GM21367 (cell line): ENCODE results near the gene GPHN.
A peak's percentile ranks its signal among the peaks of the same experiment; 100 is the strongest.

Experiments used
- ATAC-seq: cut with Tn5 transposase; IDR thresholded peaks from one replicate; pipeline ENCODE4 v1.9.1; 2021; ENCODE audit not compliant: unreplicated experiment

The GPHN gene

DNA sequence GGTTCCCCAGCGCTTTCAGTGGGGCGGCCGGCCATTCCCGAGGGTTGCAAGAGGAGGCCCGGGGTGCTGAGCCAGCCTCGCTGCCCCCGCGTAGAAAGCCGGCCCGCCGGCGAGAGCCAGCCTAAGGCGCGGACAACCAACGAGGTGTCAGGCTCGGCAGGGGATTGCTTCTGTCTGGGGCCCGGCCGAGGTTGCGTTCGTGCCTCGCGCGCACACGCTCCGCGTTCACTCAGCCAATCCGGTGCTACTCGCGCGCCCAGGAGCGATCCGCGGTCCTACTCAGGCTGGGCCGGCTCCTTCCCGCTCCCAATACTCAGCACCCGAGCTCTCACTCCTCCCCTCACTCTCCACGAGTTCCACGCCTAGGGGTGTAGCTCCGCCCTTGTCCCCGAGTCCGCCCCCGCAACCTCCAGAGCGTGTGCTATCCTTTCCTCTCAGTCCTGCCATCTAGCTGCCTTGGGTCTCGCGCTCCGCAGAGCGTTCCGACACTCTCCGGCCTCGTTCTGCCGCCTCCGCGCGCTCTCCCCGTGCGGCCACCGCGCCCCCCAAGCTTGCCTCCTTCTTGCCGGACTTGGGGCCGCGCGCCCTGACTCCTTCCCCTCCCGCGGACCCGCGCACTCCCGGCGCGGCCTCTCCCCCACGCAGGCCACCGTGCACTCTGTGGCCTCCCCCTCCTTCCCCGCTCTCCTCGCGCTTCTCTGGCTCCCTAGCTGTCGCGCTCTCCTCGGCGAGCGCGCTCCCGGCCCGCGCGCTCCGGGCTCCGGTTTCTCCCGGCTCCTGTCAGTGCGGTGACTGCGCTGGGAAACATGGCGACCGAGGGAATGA lies at the start of gene GPHN:
Gene GPHN, plus strand, starts transcription at position 426 of the 825 bp plus-strand sequence.
- peak; percentile 75 for ATAC-seq

DNA sequence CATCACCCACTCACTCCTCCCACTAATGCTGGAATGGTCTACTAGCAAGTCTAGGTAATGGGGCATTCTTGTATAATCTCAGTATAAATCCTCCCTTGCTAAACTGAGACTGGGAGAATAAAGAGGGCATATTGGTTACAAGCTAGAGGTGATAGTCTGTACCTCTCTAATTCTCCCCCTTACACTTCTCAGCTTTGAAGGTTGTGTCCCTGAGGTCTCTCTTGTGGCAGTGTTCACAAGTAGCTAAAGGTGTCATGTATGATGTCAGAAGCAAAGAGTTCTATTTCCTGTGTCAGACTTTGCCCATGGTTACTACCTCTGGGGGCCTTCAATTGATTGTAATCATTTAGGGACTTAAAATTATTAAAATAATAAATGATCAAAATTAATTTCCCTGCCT lies 48.3 kb upstream of the GPHN start:
- ATAC-seq: no peak

DNA sequence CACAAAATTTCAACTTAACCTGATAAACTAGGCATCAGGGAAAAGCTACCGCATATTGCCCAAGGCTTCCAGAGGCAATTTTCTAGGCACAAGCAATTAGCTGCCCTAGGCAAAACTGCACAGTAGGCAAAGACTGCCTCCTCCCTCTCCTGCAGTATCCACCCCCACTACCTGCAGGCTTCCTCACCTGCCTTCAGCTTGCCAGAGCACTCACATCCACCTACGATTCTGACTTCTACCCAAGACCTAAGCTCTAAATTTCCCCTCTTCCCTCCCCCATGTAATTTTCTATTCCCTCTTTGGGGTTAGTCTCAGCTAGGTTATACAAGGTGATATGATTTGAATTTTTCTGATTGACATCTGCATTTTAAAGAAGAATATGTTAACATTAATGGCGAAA lies 43.7 kb upstream of the GPHN start:
- no peak for ATAC-seq

DNA sequence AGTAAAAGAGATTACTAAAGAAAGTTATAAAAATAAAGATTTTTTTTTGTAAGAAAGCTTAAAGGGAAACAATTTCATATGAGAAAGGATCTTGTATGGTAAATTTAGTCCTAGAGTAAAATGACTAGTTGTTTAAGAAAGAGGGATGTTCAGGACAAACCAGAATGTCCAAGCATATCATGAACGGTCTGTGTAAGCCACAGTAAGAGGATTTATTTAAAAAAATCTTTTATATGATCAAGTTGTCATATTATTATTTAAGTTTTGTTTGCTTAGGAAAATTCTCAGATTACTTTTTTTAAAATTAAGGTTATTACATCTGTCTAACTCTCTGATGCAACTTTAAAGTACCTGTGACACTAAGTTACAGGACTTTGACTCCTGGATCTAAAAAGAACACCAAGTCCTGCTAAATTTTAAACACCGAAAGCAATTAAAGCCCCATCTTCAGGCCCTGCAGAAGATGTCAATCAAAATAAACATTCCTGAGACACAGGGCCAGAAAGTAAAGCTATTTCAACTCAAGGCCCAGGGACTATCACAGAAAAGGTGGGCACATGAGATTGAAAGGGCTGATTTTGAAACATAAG lies 39.1 kb upstream of the GPHN start:
- ATAC-seq: no peak

DNA sequence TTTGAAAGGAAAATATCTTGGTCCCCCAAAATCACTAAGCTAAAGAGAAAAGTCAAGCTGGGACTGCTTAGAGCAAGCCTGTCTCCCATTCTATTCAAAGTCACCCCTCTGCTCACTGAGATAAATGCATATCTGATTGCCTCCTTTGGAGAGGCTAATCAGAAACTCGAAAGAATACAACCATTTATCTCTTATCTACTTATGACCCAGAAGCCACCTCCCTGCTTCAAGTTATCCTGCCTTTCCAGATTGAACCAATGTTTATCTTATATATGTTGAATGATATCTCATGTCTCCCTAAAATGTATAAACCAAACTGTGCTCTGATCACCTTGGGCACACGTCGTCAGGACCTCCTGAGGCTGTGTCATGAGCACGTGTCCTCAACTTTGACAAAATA lies 36.4 kb upstream of the GPHN start:
- ATAC-seq: no peak

DNA sequence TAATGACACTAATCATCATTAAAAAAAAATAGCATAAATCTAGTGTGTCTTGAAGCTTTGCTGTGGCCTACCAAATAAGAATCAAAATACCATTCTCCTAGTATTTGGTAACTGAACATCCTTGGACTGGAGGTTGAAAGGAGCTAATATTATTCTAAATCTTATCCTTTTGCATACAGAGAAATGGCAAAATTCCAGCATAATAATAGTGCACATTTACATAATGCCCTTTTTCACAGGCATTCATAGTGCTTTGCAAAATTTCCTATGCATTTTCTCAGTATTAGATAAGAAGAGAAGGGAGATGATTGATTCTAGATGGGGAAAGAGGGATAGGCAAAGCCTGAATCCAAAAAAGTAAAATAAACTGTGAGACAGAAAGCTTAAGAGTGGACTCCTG lies 35.7 kb upstream of the GPHN start:
- ATAC-seq: no peak

GRCh38 chr14:66473223-66473622 lies 34.7 kb upstream of the GPHN start:
- ATAC-seq: no peak

DNA sequence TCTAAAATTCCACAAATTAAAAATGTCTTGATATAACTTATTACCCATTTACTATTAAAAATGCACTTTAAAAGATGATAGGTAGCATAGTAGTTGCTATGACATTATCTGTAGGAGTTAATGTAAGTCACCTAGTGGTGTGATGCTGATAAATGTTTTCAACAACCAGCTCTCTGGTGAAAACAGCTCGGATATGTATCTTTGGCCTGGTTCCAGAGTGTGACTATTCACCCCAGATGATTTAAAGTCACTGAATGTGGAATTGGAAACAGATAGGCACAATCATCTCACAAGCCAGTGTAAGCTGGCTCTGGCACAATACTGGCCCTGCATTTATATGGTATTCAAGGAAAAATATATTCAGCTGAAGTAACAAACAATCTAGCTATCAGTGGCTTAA lies 31.0 kb upstream of the GPHN start:
- no peak for ATAC-seq

GRCh38 chr14:66477567-66477966 lies 30.4 kb upstream of the GPHN start:
- ATAC-seq: no peak

- ATAC-seq: no peak
Observed at GRCh38 chr14:66482873-66483272, 25.1 kb upstream of the GPHN start.

DNA sequence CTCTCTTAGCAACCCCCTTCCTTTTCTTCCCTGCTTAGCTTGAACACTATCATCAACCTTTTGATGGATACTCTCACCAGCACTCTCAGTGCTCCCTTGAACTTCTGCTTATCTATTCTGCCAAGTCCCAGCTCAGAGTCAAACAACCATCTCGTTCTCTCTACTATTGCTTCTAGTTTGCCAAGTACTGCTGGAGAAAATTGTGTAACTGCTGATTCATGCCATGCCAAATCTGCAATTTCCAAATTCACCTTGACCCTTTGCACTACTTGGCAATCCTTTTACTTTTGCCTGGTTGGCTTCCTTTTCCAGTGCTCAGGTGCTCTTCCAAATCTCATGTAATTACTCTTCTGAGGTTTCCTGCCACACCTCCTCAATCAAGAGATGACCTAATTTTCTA lies 24.6 kb upstream of the GPHN start:
- ATAC-seq: no peak

DNA sequence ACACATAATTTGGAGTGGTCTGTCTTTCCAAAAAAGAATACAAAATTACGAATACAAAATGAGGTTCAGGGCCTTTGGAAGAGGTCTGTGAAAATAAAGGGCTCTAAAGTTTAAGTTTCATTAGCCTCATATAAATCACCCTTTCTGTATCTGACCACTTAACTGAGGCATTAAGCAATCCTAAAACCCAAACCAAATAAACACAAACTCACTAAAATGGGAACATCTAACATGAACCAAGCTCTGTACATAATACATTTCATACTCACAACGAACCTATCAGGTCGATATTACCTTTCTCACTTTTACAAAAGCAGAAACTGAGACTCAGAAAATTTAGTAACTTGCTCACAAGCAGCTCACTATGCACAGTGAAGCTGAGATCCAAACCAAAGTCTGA lies 22.9 kb upstream of the GPHN start:
- no peak for ATAC-seq

- ATAC-seq: no peak
Observed at GRCh38 chr14:66485910-66486421, 22.0 kb upstream of the GPHN start, which contains the start of gene CCDC196. CCDC196 (plus strand) TSS chr14:66486371; CDS start chr14:66486503, 132 bp downstream.

- ATAC-seq: no peak
Observed at GRCh38 chr14:66487164-66487563, 20.8 kb upstream of the GPHN start.

DNA sequence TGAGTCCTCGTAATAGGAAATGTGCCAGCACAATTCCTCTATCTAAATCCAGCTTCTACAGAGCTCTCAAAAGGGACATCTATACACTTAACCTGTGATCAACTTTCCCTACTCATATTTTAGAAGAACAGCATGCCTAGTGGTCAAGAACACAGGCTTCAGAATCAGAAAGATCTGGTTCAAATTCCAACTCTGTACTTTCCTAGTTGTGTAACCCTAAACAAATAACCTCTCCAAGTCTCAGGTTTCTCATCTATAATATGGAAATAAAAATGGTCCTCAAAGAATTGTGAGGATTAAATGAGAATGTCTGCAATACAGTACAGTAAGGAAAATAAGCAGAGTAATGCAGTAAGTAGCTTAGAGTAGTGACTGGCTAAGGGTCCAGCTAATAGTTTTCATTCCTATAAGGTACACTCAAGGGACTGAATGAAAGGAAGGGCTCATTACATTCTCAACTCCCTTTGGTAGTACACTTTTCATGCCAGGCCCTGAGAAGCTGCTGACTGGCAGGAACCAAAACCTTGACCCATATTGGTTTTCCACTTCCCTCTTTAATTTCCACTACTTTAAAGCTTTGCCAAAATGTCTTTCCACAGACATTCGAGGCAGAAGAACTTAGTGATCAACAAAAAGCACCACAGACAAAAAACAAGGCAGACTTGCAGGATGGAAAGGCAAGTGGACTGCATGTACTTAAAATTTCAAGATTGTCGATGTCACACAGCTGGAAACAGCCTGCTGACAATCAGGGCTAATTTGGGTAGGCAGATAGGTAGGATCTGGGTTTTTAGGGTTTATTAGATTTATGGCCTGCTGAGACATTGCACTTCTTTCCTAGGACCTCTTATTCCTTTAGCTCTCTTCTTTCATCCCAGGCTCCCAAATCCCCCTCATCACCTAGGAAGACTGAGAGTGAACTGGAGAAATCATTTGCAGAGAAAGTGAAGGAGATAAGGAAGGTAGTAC lies 17.5 kb upstream of the GPHN start:
- ATAC-seq: no peak

DNA sequence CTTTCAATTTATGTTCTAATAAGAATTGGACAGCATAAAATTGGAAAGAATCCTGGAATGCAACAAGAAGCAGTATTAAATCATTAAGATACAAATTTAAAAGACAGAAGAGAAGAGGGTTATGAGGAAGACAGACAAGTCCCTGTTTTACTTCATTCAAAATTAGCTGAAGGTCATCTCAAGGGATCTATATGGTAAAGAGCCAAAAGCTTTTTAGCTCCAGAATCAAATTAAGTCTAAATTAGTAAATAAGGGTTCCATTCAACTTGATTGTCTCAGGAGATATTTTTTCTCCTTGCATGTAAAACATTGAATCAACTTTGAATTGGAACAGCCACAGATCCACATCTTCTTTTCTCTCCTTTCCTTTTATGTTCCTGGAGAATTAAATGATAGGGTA lies 14.2 kb upstream of the GPHN start:
- ATAC-seq: no peak

DNA sequence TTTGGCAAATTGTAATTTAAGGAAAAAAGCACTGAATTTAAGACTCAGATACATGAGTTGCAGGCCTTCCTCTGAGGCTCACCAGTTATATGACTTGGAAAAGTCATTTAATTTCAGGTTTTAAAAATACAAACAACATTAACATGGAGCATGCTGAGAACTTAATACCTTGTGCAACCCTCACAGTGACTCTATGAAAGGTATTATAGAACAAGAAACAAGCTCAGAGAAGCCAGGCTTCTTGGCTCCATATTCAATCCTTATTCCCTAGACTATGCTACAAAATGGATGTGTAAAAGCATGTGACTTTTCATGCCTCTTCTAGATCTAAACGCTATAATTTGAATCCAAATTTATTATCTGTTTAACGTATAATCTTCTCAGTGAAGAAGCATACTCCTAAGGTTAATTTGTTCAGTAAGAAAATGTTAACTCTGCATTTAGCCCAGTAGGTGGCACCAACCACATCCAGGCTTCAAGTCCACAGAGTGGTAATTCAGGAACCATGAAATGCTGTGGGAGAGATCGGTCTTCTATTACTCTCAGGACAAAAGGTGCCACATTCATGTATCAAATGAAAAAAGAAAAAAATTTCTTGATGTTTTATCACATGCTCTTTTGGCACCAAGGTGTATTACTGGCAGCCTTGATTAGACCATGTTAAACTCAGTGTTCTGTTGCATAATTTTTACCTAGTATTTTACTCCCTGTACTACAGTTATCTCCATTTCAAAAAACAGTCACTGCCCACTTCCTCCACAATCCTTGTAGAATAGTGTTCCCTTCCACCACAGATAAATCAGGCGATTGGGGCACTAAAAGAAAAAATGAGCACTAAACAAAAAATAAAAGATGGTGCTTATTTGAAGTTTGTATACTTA lies 12.5 kb upstream of the GPHN start:
- peak; percentile 72 for ATAC-seq

DNA sequence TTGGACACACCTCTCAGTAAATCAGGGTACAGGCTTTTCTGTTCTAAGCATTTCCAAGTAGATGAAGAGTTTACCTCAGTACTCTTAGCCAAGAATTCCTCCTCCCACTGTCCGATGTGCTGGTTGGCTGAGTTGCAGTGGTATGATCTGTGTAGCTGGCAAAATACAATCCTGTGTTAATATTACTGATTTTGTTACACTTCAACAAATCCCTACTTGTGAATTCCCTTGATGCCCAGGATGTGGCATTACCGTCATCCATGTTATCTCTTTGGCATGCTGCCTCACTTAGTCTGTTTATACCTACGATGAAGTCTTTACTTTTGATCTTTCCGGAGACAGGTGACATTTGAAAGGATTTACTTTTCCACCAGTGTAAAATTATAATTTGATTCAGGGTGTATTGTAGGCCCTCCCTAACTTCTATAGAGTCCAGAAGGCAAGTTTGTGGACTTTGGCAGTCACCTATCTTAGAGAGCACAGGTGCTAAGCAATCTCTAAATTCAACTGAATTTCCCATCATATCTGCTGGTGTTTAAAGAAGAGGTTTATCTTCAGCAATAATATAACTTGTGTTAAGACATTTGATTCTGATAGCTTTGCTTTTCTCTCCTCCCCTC lies 11.6 kb upstream of the GPHN start:
- no peak for ATAC-seq

- no peak for ATAC-seq
Observed at GRCh38 chr14:66496911-66497310, 11.0 kb upstream of the GPHN start.

- ATAC-seq: no peak
Observed at GRCh38 chr14:66498311-66498710, 9.6 kb upstream of the GPHN start.
